Liver (tissue), 9 donors: ENCODE results near the gene POLDIP3. TPM values are rescaled to one million over a fixed set of nuclear protein-coding genes. Genes with fewer than 3 reads are reported as not detected.

Source experiments
- DNase-seq: peaks from one replicate; pipeline ENCODE4 v3.0.0-alpha.2; 2017; ENCODE audit warnings: low spot score
- H3K27ac ChIP-seq, 2 donors: one replicate each; pipeline ENCODE4 v1.7.0; 2013; ENCODE audit warnings: inconsistent platforms in 2 of 2, low read length in 2 of 2, control low read depth in 1 of 2, low read depth in 1 of 2, mild to moderate bottlenecking in 1 of 2
- H3K27me3 ChIP-seq, 4 donors: one replicate each; pipeline versions ENCODE4 v1.6.1 to v1.7.0; 2013; ENCODE audit warnings: low read length in 3 of 4, inconsistent platforms in 1 of 4, mild to moderate bottlenecking in 1 of 4, moderate library complexity in 1 of 4; ENCODE audit not compliant: control insufficient read depth in 4 of 4, insufficient read depth in 4 of 4
- H3K36me3 ChIP-seq, 4 donors: one replicate each; pipeline versions ENCODE4 v1.6.1 to v1.7.0; 2013; ENCODE audit warnings: low read length in 3 of 4, mild to moderate bottlenecking in 3 of 4, low read depth in 1 of 4, moderate library complexity in 1 of 4; ENCODE audit not compliant: control insufficient read depth in 4 of 4, insufficient read depth in 3 of 4
- H3K4me1 ChIP-seq, 4 donors: one replicate each; pipeline versions ENCODE4 v1.6.1 to v1.7.0; 2013; ENCODE audit warnings: low read length in 3 of 4, mild to moderate bottlenecking in 3 of 4, moderate library complexity in 1 of 4; ENCODE audit not compliant: control insufficient read depth in 4 of 4, insufficient read depth in 4 of 4
- H3K4me3 ChIP-seq, 3 donors: one replicate each; pipeline versions ENCODE4 v1.6.1 to v1.7.0; 2013; ENCODE audit warnings: low read length in 3 of 3, control low read depth in 1 of 3, low read depth in 1 of 3, mild to moderate bottlenecking in 1 of 3
- H3K9ac ChIP-seq, 2 donors: one replicate each; pipeline ENCODE4 v1.7.0; 2013; ENCODE audit warnings: low read length in 2 of 2, mild to moderate bottlenecking in 2 of 2, moderate library complexity in 2 of 2, control low read depth in 1 of 2, low read depth in 1 of 2
- H3K9me3 ChIP-seq, 4 donors: one replicate each; pipeline versions ENCODE4 v1.6.1 to v1.7.0; 2013; ENCODE audit warnings: low read length in 3 of 4; ENCODE audit not compliant: control insufficient read depth in 4 of 4
- EGR1 ChIP-seq, 2 donors: IDR thresholded peaks; 2 replicates each; pipeline ENCODE4 v1.6.1; 2016 to 2018; ENCODE audit warnings: antibody characterized with exemption in 2 of 2, low read depth in 2 of 2
- FOXA1 ChIP-seq: IDR thresholded peaks from 2 replicates; pipeline ENCODE4 v1.6.1; 2016; ENCODE audit warnings: antibody characterized with exemption
- FOXA2 ChIP-seq: IDR thresholded peaks from 2 replicates; pipeline ENCODE4 v1.6.1; 2016; ENCODE audit warnings: antibody characterized with exemption
- GABPA ChIP-seq, 2 donors: IDR thresholded peaks in 1 of 2; conservative IDR thresholded peaks in 1 of 2; 2 replicates each; pipeline ENCODE4 v1.6.1; 2016; ENCODE audit warnings: antibody characterized with exemption in 2 of 2, mild to moderate bottlenecking in 1 of 2, moderate library complexity in 1 of 2
- HNF4A ChIP-seq, 2 donors: conservative IDR thresholded peaks; 2 replicates each; pipeline ENCODE4 v1.6.1; 2016; ENCODE audit warnings: antibody characterized with exemption in 2 of 2, mild to moderate bottlenecking in 2 of 2
- HNF4G ChIP-seq: IDR thresholded peaks from 2 replicates; pipeline ENCODE4 v1.6.1; 2016; ENCODE audit warnings: antibody characterized with exemption
- JUND ChIP-seq, 2 donors: IDR thresholded peaks; 2 replicates each; pipeline ENCODE4 v1.6.1; 2016; ENCODE audit warnings: antibody characterized with exemption in 2 of 2
- NR2F2 ChIP-seq: IDR thresholded peaks from 2 replicates; pipeline ENCODE4 v1.6.1; 2016; ENCODE audit warnings: antibody characterized with exemption
- RAD21 ChIP-seq, 2 donors: IDR thresholded peaks; 2 replicates each; pipeline ENCODE4 v1.6.1; 2016; ENCODE audit warnings: antibody characterized with exemption in 2 of 2, mild to moderate bottlenecking in 2 of 2
- RXRA ChIP-seq, 2 donors: IDR thresholded peaks; 2 replicates each; pipeline ENCODE4 v1.6.1; 2017 to 2018; ENCODE audit warnings: antibody characterized with exemption in 2 of 2, mild to moderate bottlenecking in 1 of 2
- SP1 ChIP-seq: IDR thresholded peaks from 2 replicates; pipeline ENCODE4 v1.6.1; 2018; ENCODE audit warnings: antibody characterized with exemption, mild to moderate bottlenecking
- TAF1 ChIP-seq: conservative IDR thresholded peaks from 2 replicates; pipeline ENCODE4 v1.6.1; 2016; ENCODE audit warnings: antibody characterized with exemption, mild to moderate bottlenecking
- YY1 ChIP-seq: IDR thresholded peaks from 2 replicates; pipeline ENCODE4 v1.6.1; 2016; ENCODE audit warnings: antibody characterized with exemption, mild to moderate bottlenecking
- WGBS: extraction: QIAGEN DNeasy Blood & Tissue Kit; methylation state at CpG from one replicate; pipeline ENCODE4 v1.1.7; 2013; 5-methylcytosine and 5-hydroxymethylcytosine counted together
- polyA plus RNA-seq, 2 donors: library from polyadenylated mRNA; stranded (reverse) in 1 of 2; unstranded in 1 of 2; fragments of 200-250 nt in 1 of 2; fragments of >200 nt in 1 of 2; fragmentation: Nextera tagmentation in 1 of 2; extraction: Ambion mirVana in 1 of 2; gene quantifications; one replicate each; pipeline versions ENCODE4 v1.2.1 to v1.2.3, GENCODE V29; 2013 to 2015
- total RNA-seq, 2 donors: library from RNA; depleted of rRNA; stranded (reverse); fragments of >200 nt; gene quantifications; one replicate each; pipeline ENCODE4 v1.2.3, GENCODE V29; 2014
- TF ChIP-seq, protein P1 (sequence below): IDR thresholded peaks from 2 replicates; pipeline ENCODE4 v1.6.1; 2016; ENCODE audit warnings: antibody characterized with exemption
- TF ChIP-seq, protein P2 (sequence below): IDR thresholded peaks from 2 replicates; pipeline ENCODE4 v1.6.1; 2016; ENCODE audit warnings: antibody characterized with exemption
- TF ChIP-seq, protein P3 (sequence below): fragments of 150-350 bp; IDR thresholded peaks from 2 replicates; pipeline ENCODE4 v1.5.1; 2017; ENCODE audit warnings: improper control_type of control experiment, low read depth, low read length; ENCODE audit not compliant: missing input control
- TF ChIP-seq, protein P4 (sequence below): IDR thresholded peaks from 2 replicates; pipeline ENCODE4 v1.6.1; 2016; ENCODE audit warnings: antibody characterized with exemption
- TF ChIP-seq, protein P5 (sequence below): IDR thresholded peaks from 2 replicates; pipeline ENCODE4 v1.6.1; 2016; ENCODE audit warnings: antibody characterized with exemption, mild to moderate bottlenecking
- donor health status: healthy.
- donor health status: healthy.
- donor health status: healthy.
- donor health status: healthy.
- donor health status: healthy.

Gene POLDIP3
- total and polyA plus RNA-seq, 4 donors = 14.6 to 22.5 (median 18.0) TPM

DNA sequence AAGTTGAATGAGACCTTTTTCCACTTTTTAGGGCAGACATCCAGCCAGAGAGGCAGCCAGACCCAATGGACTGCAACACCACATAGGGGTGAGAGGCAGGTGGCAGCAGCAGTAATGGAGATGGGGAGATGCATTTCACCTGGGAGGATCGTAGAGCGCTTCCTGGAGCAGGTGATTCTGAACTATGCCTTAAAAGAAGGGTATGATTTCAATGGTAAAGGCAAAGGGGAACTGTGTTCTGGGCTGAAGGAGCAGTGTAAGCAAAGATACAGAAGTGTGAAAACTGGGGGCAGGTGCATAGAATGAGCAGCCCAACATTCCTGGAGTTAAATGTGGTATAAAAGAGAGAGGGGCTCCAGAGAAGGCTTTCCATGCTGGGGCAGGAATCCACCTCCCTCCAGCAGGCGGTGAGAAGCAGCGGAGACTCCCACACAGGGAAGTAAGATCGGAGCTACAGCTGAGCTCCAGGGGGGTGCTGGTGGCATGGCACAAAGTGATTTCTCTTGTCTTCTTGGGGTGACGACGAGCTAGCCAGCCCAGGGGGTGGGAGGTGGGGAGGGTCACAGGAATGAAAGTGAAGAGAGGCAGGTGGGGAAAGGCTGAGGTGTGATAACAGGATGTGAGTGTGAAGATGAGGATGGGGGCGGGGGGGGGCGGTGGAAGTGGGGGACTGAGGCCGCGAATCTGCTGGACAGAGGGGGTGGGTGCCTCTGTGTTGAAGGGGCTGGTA is 65.2 kb downstream of the POLDIP3 start:
- Histone ChIP-seq H3K9ac (no peak overlapping the region), H3K27ac (no peak overlapping the region), H3K27me3 (no peaks in the 10 kb centered on the region), H3K9me3 (no peaks in the 10 kb centered on the region), H3K4me3 (no peak overlapping the region), H3K4me1 (peaks cover 0 to 7% (median 4%) of the 10 kb centered on the region in 4 donors), H3K36me3 (no peaks in the 10 kb centered on the region)
- WGBS = 81% methylated on average over 11 of the region's 11 CpGs
- DNase-seq = no peak
- TF ChIP-seq FOXA1 (no peak), FOXA2 (no peak), JUND (IDR thresholded peaks at IDR 0.05) (no peak), GABPA (IDR thresholded peaks at IDR 0.05 in 1 of 2, conservative IDR thresholded peaks at IDR 0.05 in 1 of 2) (no peak), NR2F2 (no peak), SP1 (no peak), RXRA (IDR thresholded peaks at IDR 0.05) (no peak), YY1 (no peak)
- TF ChIP-seq, protein P1, sequence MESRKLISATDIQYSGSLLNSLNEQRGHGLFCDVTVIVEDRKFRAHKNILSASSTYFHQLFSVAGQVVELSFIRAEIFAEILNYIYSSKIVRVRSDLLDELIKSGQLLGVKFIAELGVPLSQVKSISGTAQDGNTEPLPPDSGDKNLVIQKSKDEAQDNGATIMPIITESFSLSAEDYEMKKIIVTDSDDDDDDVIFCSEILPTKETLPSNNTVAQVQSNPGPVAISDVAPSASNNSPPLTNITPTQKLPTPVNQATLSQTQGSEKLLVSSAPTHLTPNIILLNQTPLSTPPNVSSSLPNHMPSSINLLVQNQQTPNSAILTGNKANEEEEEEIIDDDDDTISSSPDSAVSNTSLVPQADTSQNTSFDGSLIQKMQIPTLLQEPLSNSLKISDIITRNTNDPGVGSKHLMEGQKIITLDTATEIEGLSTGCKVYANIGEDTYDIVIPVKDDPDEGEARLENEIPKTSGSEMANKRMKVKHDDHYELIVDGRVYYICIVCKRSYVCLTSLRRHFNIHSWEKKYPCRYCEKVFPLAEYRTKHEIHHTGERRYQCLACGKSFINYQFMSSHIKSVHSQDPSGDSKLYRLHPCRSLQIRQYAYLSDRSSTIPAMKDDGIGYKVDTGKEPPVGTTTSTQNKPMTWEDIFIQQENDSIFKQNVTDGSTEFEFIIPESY = no peak

DNA sequence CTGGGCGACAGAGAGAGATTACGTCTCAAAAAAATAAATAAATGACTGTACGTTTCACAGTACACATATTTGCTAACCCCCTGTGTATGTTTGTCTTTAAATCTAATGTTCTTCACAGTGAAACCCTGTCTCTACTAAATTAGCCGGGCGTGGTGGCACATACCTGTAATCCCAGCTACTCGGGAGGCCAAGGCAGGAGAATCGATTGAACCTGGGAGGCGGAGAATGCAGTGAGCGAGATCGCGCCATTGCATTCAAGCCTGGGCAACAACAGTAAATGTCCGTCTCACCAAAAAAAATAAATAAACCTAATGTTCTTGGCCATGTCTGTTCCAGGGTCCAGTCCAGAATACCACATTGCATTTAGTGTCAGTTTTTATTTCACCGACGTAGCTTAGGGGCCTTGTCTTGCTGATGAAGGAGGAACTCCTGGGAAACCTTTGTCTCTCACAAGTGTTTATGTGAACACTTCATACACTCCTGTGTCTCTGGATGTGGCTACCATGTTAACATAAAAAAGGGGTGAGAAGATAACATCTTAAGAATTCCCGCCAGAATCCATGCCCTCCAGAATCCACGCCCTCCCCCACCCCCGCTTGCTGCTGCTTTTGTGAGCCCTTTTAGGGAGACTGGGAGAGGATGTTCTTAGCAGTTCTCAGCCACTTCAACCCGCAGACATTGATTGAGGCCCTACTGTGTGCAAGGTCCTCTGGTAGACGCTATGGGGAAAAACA is 65.9 kb downstream of the POLDIP3 start:
- Histone ChIP-seq H3K4me1 (peaks cover 0 to 2% (median under 1%) of the 10 kb centered on the region in 4 donors), H3K36me3 (no peaks in the 10 kb centered on the region), H3K27ac (no peak overlapping the region), H3K9me3 (no peaks in the 10 kb centered on the region), H3K4me3 (no peak overlapping the region), H3K27me3 (no peaks in the 10 kb centered on the region), H3K9ac (no peak overlapping the region)
- WGBS = 85% methylated on average over 19 of the region's 19 CpGs
- TF ChIP-seq, protein P2, sequence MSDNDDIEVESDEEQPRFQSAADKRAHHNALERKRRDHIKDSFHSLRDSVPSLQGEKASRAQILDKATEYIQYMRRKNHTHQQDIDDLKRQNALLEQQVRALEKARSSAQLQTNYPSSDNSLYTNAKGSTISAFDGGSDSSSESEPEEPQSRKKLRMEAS = no peak
- TF ChIP-seq, protein P3, sequence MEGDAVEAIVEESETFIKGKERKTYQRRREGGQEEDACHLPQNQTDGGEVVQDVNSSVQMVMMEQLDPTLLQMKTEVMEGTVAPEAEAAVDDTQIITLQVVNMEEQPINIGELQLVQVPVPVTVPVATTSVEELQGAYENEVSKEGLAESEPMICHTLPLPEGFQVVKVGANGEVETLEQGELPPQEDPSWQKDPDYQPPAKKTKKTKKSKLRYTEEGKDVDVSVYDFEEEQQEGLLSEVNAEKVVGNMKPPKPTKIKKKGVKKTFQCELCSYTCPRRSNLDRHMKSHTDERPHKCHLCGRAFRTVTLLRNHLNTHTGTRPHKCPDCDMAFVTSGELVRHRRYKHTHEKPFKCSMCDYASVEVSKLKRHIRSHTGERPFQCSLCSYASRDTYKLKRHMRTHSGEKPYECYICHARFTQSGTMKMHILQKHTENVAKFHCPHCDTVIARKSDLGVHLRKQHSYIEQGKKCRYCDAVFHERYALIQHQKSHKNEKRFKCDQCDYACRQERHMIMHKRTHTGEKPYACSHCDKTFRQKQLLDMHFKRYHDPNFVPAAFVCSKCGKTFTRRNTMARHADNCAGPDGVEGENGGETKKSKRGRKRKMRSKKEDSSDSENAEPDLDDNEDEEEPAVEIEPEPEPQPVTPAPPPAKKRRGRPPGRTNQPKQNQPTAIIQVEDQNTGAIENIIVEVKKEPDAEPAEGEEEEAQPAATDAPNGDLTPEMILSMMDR = no peak
- no peak for TF ChIP-seq HNF4A (conservative IDR thresholded peaks at IDR 0.05)
- TF ChIP-seq HNF4G = no peak
- TF ChIP-seq NR2F2 = no peak
- no peak for TF ChIP-seq RXRA (IDR thresholded peaks at IDR 0.05)
- no peak for TF ChIP-seq FOXA1
- no peak for TF ChIP-seq EGR1 (IDR thresholded peaks at IDR 0.05; ENCODE audit: low read depth in 2 of 2)
- no peak for TF ChIP-seq SP1
- TF ChIP-seq FOXA2 = no peak
- TF ChIP-seq YY1 = no peak
- TF ChIP-seq TAF1 = no peak
- TF ChIP-seq, protein P4, sequence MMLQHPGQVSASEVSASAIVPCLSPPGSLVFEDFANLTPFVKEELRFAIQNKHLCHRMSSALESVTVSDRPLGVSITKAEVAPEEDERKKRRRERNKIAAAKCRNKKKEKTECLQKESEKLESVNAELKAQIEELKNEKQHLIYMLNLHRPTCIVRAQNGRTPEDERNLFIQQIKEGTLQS = no peak
- TF ChIP-seq, protein P1 = no peak
- TF ChIP-seq, protein P5, sequence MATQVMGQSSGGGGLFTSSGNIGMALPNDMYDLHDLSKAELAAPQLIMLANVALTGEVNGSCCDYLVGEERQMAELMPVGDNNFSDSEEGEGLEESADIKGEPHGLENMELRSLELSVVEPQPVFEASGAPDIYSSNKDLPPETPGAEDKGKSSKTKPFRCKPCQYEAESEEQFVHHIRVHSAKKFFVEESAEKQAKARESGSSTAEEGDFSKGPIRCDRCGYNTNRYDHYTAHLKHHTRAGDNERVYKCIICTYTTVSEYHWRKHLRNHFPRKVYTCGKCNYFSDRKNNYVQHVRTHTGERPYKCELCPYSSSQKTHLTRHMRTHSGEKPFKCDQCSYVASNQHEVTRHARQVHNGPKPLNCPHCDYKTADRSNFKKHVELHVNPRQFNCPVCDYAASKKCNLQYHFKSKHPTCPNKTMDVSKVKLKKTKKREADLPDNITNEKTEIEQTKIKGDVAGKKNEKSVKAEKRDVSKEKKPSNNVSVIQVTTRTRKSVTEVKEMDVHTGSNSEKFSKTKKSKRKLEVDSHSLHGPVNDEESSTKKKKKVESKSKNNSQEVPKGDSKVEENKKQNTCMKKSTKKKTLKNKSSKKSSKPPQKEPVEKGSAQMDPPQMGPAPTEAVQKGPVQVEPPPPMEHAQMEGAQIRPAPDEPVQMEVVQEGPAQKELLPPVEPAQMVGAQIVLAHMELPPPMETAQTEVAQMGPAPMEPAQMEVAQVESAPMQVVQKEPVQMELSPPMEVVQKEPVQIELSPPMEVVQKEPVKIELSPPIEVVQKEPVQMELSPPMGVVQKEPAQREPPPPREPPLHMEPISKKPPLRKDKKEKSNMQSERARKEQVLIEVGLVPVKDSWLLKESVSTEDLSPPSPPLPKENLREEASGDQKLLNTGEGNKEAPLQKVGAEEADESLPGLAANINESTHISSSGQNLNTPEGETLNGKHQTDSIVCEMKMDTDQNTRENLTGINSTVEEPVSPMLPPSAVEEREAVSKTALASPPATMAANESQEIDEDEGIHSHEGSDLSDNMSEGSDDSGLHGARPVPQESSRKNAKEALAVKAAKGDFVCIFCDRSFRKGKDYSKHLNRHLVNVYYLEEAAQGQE = no peak
- no peak for TF ChIP-seq JUND (IDR thresholded peaks at IDR 0.05)
- TF ChIP-seq RAD21 (IDR thresholded peaks at IDR 0.05) = no peak
- TF ChIP-seq GABPA (IDR thresholded peaks at IDR 0.05 in 1 of 2, conservative IDR thresholded peaks at IDR 0.05 in 1 of 2) = no peak
- DNase-seq = no peak
